Mucosa of descending colon (tissue), 3 donors: ENCODE results near the gene UBL5. TPM values are rescaled to one million over a fixed set of nuclear protein-coding genes. Genes with fewer than 3 reads are reported as not detected.
A peak's percentile ranks its signal among the peaks of the same experiment; 100 is the strongest.

Experiments
- ATAC-seq: fragments of 200-7000 bp; cut with Tn5 transposase; one replicate; pipeline ENCODE4 v1.9.1; 2020; ENCODE audit warnings: mild to moderate bottlenecking, moderate library complexity
- DNase-seq, 3 donors: peaks; one replicate each; pipeline ENCODE4 v3.0.0-alpha.2; 2020
- H3K36me3 ChIP-seq: fragments of 200-600 bp; one replicate; pipeline ENCODE4 v1.8.0; 2021; ENCODE audit warnings: low read depth, mild to moderate bottlenecking
- H3K4me1 ChIP-seq: fragments of 200-600 bp; one replicate; pipeline ENCODE4 v1.8.0; 2021; ENCODE audit warnings: low read depth, mild to moderate bottlenecking
- H3K4me3 ChIP-seq: fragments of 200-600 bp; one replicate; pipeline ENCODE4 v1.8.0; 2021; ENCODE audit warnings: mild to moderate bottlenecking
- H3K9me3 ChIP-seq: fragments of 200-600 bp; one replicate; pipeline ENCODE4 v1.8.0; 2021; ENCODE audit warnings: mild to moderate bottlenecking
- intact Hi-C, 2 donors: fragments of 100-400 bp; cut with DNase I in 1 of 2; cut with micrococcal nuclease in 1 of 2; formaldehyde crosslinking; loops; one replicate each; pipeline versions ENCODE4 v1.11.0 to v1.11.1; 2022; cut with DNase I, micrococcal nuclease
- total RNA-seq, 3 donors: library from RNA; stranded (reverse); fragmentation: NEBNext Ultra II Directional in 2 of 3; extraction: Animal tissue kit (Norgen Biotek cat#: 25700) in 2 of 3; gene quantifications; one replicate each; pipeline versions ENCODE4 v1.2.1 to v1.2.4, GENCODE V29; 2021 to 2023
- TF ChIP-seq, protein P1 (sequence below): fragments of 200-600 bp; IDR thresholded peaks from one replicate; pipeline ENCODE4 v1.8.0; 2022; ENCODE audit warnings: antibody characterized with exemption, mild to moderate bottlenecking
- donor health status: DM: no; HTN: no; CAD: no; lungs with moderate emphysema.
- donor health status: DM: no; HTN: no; CAD: no.
- donor health status: DM: no; HTN: yes; CAD: no.

The UBL5 gene
- total RNA-seq, 3 donors from 2014 or later: 244 to 293 (median 271) TPM

DNA sequence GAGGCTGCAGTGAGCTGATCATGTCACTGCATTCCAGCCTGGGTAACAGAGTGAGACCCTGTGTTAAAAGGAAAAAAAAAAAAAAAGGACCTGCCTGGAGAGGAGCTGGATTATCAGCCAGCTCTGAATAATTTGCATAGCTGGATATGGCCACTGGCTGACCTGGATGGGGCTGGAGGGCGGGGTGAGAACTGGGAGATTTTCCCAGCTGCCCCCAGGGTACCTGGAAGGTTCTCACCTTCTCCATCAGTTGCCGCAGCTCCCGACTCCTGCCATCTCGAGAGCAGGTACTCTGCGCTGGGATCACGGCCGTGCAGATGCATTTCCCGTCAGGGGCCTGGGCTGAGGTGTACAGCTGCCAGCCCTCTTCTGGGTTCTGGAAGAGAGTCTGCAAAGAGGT, 32.7 kb downstream of the UBL5 start:
- Histone ChIP-seq H3K9me3 (no peaks in the 10 kb centered on the region), H3K4me3 (no peak overlapping the region), H3K36me3 (no peaks in the 10 kb centered on the region), H3K4me1 (no peaks in the 10 kb centered on the region)
- TF ChIP-seq, protein P1, sequence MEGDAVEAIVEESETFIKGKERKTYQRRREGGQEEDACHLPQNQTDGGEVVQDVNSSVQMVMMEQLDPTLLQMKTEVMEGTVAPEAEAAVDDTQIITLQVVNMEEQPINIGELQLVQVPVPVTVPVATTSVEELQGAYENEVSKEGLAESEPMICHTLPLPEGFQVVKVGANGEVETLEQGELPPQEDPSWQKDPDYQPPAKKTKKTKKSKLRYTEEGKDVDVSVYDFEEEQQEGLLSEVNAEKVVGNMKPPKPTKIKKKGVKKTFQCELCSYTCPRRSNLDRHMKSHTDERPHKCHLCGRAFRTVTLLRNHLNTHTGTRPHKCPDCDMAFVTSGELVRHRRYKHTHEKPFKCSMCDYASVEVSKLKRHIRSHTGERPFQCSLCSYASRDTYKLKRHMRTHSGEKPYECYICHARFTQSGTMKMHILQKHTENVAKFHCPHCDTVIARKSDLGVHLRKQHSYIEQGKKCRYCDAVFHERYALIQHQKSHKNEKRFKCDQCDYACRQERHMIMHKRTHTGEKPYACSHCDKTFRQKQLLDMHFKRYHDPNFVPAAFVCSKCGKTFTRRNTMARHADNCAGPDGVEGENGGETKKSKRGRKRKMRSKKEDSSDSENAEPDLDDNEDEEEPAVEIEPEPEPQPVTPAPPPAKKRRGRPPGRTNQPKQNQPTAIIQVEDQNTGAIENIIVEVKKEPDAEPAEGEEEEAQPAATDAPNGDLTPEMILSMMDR: no peak
- ATAC-seq: no peak
- no peak for DNase-seq
- intact Hi-C loops: no loop called here

DNA sequence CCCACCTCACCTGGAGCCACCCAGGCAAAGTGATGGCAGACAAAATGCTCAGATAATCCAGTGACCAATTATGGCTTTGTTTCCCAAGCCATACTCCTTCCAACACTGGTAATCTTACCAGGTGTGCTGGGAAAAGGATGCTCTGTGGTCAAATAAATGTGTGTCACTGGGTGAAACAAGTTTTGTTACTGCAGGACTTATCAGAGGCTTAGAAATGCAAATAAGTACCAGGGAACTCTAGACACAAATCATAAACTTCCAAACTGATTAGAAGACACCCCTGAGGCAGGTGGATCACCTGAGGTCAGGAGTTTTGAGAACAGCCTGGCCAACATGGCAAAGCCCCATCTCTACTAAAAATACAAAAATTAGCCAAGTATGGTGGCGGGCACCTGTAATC, 33.8 kb downstream of the UBL5 start:
- Histone ChIP-seq H3K9me3 (no peaks in the 10 kb centered on the region), H3K36me3 (no peaks in the 10 kb centered on the region), H3K4me1 (no peaks in the 10 kb centered on the region), H3K4me3 (no peak overlapping the region)
- intact Hi-C loops: no loop called here
- ATAC-seq: no peak
- TF ChIP-seq, protein P1: no peak
- DNase-seq: no peak

GRCh38 chr19:9862938-9863337, 35.2 kb downstream of the UBL5 start:
- intact Hi-C loops: no loop called here
- DNase-seq: no peak
- TF ChIP-seq, protein P1: no peak

DNA sequence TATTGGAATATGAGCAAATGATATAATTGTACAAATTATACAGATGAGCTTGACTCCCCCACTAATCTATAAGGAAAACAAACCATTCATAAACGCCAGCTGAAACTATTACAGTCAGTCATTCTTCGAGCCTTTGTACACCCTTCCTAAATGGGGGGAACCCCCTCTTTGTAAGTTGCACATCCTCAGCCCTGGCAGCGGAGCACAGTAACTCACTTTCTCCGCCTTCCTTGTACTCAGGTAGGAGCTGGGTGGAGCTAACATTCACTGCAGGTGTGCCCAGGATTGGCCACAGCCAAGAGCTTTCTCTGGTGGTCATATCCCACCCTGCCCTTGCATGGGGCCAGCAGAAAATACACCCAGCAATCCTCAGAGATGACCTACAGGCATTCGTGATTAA, 36.0 kb downstream of the UBL5 start:
- DNase-seq (no peak), ATAC-seq (no peak)
- Histone ChIP-seq H3K4me1 (no peaks in the 10 kb centered on the region), H3K4me3 (no peak overlapping the region), H3K36me3 (no peaks in the 10 kb centered on the region), H3K9me3 (no peaks in the 10 kb centered on the region)
- intact Hi-C loops: no loop called here
- TF ChIP-seq, protein P1: no peak

More at GRCh38 chr19:9862938-9863337, 35.2 kb downstream of the UBL5 start:
- Histone ChIP-seq H3K9me3 (no peaks in the 10 kb centered on the region), H3K4me1 (no peaks in the 10 kb centered on the region), H3K36me3 (no peaks in the 10 kb centered on the region), H3K4me3 (no peak overlapping the region)
- ATAC-seq: peak; percentile 49

- no peaks in the 10 kb centered on the region for H3K36me3 ChIP-seq
- peak in 1 of 3 donors; percentile 29 for DNase-seq
- no peaks in the 10 kb centered on the region for H3K9me3 ChIP-seq
- H3K4me3 ChIP-seq: no peak overlapping the region
- intact Hi-C loops: no loop called here
- peak; percentile 79 for ATAC-seq
- no peaks in the 10 kb centered on the region for H3K4me1 ChIP-seq
- TF ChIP-seq, protein P1: no peak
Observed at GRCh38 chr19:9865732-9866501, 38.2 kb downstream of the UBL5 start.
